GM11168 (cell line): ENCODE results near the gene FKBP1A.
"Not testable (repeated sequence)": the region's sequence is repeated elsewhere in the genome, so short reads cannot be mapped to it uniquely, and the experiment has no call there.

ENCODE experiments used
- in situ Hi-C: fragments of 300-500 bp; cut with MboI; formaldehyde crosslinking; loops from one replicate; pipeline ENCODE4 v1.12.0; 2022; ENCODE audit warnings: low sequenced_read_pairs; ENCODE audit not compliant: unreplicated experiment

Gene FKBP1A

GRCh38 chr20:1369970-1370369 lies 22.9 kb downstream of the FKBP1A start:
- in situ Hi-C loops: no loop called here

- in situ Hi-C loops: no loop called here
These were observed 24.2 kb downstream of the FKBP1A start for GRCh38 chr20:1368448-1369199.

GRCh38 chr20:1367479-1367878 lies 25.4 kb downstream of the FKBP1A start:
- in situ Hi-C loops: no loop called here

- in situ Hi-C loops: no loop called here
These were observed 28.7 kb downstream of the FKBP1A start for GRCh38 chr20:1364106-1364505.

GRCh38 chr20:1363522-1363921 lies 29.3 kb downstream of the FKBP1A start:
- in situ Hi-C loops: no loop called here

- in situ Hi-C loops: no loop called here
These were observed 30.4 kb downstream of the FKBP1A start for GRCh38 chr20:1362484-1362883.

- in situ Hi-C loops: no loop called here
These were observed 32.6 kb downstream of the FKBP1A start for GRCh38 chr20:1360094-1360846.

GRCh38 chr20:1357921-1358671 lies 34.8 kb downstream of the FKBP1A start:
- in situ Hi-C loops: no loop called here

- in situ Hi-C loops: no loop called here
These were observed 38.9 kb downstream of the FKBP1A start for GRCh38 chr20:1353956-1354355.

- in situ Hi-C loops: no loop called here
These were observed 46.4 kb downstream of the FKBP1A start for GRCh38 chr20:1346315-1346969.

GRCh38 chr20:1345756-1346093 lies 47.1 kb downstream of the FKBP1A start:
- in situ Hi-C loops: no loop called here

GRCh38 chr20:1345030-1345755 lies 47.7 kb downstream of the FKBP1A start:
- in situ Hi-C loops: no loop called here

GRCh38 chr20:1343446-1344124 lies 49.3 kb downstream of the FKBP1A start:
- in situ Hi-C loops: not testable (repeated sequence)

- in situ Hi-C loops: no loop called here
These were observed 51.1 kb downstream of the FKBP1A start for GRCh38 chr20:1341561-1342265.

- in situ Hi-C loops: no loop called here
These were observed 54.1 kb downstream of the FKBP1A start for GRCh38 chr20:1338801-1339200.

- in situ Hi-C loops: no loop called here
These were observed 54.8 kb downstream of the FKBP1A start for GRCh38 chr20:1338096-1338495.

- in situ Hi-C loops: no loop called here
These were observed 55.4 kb downstream of the FKBP1A start for GRCh38 chr20:1337441-1337840.

- in situ Hi-C loops: no loop called here
These were observed 56.0 kb downstream of the FKBP1A start for GRCh38 chr20:1336699-1337367.
